HG02973 (cell line): Measurements from ENCODE around the gene TRABD.
"Not testable (repeated sequence)": the region's sequence is repeated elsewhere in the genome, so short reads cannot be mapped to it uniquely, and the experiment has no call there.

Experiments
- ATAC-seq: cut with Tn5 transposase; IDR thresholded peaks from one replicate; pipeline ENCODE4 v1.9.1; 2021; ENCODE audit warnings: moderate library complexity; ENCODE audit not compliant: unreplicated experiment

TRABD gene

DNA sequence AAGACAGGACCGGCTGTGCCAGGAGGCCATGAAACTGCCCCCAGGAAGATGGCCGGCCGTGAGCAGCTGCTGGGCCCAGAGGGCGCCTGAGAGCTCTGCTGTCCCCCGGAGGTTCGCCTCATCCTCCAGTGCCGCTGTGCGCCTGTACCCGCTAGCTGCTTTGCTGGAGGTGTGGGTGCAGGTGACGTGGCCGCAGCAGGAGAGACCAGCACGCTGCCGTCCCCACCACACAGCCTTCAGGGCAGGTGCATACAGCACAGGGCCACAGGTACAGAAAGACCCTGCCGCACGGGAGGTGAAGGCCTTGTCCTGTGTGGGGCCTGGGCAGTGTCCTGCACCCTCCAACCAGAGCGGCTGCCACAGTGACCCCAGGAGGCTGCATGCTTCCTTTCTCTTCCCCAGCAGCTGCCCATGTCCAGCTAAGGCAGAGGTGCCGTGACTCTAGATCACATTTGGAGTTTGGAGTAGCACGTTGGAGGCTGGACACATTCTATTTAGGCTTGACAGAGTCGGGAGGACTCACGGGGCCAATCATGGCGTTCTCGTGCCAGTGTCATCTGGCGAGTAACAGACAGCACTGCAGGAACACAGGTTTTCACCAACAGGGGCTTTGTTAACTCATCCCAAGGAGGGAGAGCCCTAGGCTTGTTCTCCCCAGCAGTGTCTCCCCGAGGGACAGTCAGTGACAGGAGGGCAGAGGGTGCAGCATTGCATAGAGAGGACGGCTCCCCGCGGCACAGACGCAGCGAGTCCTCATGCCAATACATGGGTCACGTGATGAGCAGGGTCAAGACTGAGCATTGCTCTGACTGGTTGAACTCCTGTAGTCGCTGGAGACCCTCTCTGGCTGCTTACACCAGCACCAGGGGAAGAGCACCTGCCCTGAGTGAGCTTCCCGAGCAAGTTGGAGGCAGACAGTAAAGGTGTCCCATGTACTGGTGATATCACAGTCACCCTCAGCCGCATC is 33.9 kb upstream of the TRABD start:
- no peak for ATAC-seq

GRCh38 chr22:50153056-50153755 is 32.5 kb upstream of the TRABD start:
- ATAC-seq = no peak

- ATAC-seq = no peak
These were observed 32.0 kb upstream of the TRABD start for GRCh38 chr22:50153756-50154140.

DNA sequence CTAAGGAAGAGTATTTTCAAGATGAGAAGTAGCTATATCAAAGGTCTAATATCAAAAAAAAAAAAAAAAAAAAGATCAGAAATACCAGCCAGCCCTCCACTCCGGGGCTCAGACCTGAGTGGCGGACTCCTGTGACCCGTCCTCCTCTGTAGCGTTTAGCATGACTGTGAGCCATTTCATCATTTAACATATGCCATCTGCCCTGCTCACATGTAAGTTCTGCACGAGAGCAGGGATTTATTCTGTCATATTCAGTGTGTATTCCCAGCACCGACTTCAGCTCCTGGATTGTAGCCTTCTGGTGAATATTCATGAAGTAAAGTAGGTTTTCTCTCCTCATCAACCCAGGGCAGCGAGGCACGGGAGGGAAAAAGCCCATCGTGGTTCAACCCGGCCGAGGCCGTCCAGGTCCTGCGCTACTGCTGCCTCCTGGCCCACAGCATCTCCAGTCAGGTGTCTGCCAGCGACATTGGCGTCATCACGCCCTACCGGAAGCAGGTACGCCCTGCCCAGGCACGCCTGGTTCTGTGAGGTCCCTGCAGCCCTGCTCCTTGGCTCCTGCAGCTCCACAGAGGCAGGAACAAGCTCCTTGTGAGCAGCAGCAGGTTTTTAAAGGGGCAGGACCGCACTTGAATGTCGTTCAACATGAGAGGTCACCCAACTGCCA is 27.9 kb upstream of the TRABD start:
- ATAC-seq = no peak

DNA sequence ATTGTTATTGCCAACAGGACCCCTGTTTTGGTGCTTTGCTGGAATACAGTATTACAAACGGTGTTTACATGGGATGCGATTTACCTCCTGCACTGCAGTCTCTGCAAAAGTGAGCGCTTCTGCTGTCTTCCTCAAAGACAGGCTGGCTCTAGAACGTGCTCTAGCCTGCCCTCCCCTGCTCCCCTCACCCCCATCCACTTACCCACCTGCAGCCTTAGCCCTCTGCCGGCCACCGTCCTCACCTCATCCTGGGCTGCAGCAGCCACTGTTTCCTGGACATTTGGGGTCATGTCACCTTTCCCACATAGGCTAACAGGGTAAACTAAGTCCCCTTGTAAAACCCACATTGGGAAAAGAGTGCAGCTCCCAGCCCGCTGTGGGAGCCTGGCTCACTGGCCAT is 24.8 kb upstream of the TRABD start:
- no peak for ATAC-seq

GRCh38 chr22:50161508-50162390 is 24.0 kb upstream of the TRABD start:
- ATAC-seq = no peak

DNA sequence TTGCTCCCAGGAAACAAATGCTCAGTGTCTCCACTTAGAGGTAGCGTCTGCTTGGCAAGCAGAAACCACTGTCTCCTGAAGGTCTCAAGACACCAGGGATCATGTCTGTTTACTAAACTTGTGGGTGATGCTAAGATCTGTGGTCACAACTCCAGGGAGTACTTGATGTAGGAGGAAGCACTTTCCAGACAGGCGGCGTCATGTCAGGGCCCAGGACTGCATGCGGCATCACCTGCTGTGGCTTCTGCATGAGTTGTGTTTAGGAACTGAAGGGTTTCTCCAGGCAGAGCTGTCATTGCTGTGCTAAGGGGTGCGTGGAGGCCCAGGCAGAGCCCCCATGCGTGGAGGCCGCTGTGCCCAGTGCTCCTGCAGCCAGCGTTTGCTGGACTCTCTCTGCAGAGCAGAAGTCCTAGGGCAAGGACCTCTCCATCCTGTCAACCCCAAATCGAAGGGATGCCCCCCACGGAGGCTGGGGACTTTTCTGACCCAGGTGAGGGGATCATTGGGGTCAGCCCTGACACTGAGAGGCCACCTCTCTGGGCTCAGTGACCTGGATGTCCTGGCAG is 23.2 kb upstream of the TRABD start:
- ATAC-seq = no peak

DNA sequence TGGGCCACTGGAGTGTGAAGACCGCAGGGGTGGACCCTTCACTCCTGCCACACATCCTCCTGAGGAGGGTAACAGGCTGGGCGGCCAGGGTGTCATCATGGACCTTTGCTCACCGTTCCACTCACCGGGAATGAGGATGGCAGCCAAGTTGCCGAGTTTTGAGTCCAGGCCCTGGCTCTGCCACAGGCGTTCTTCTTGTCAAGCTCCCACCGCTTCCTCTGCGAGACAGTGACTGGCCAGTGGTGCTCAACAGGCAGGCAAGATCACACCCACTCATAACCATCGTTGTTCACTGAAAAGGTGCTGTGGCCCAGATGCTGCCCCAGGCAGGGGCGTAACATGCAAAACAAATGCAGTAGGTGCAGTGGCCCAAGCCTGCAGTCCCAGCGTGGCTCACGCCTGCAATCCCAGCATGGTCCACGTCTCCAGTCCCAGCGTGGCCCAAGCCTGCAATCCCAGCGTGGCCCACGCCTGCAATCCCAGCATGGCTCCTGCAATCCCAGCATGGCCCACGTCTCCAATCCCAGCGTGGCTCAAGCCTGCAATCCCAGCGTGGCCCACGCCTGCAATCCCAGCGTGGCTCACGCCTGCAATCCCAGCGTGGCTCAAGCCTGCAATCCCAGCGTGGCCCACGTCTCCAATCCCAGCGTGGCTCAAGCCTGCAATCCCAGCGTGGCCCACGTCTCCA is 20.1 kb upstream of the TRABD start:
- no peak for ATAC-seq

- ATAC-seq = no peak
These were observed 17.8 kb upstream of the TRABD start for GRCh38 chr22:50167689-50168489.

GRCh38 chr22:50168490-50169180 is 17.1 kb upstream of the TRABD start:
- ATAC-seq = not testable (repeated sequence)

DNA sequence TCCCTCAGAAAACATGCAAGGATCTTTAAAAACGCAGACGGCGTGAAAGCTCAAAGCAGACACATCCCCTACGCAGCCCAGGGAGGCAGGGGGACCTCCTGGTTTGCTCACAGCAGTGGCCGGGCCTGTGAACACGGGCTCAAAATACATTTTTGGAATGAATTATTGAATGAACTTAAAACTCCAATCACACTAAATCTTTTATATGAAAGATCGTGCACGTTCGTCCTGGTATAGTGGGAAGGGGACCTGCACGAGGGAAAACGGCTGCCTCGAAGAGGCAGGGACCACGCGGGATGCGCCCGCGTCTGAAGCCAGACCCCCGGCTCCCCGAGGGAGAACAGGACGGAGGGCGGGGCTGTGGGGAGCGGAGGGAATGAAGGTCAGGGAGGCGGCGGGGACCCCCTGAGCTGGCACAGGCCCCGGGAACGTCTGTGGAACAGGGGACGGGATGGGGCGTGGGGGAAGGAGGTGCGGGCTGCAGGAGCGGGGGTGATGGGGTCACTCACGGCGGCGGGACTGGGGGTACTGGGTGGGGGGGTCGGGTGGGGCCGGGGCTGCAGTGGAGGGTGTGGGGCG is 16.4 kb upstream of the TRABD start:
- ATAC-seq = no peak

- ATAC-seq = no peak
These were observed 15.9 kb upstream of the TRABD start for GRCh38 chr22:50169774-50170341.

DNA sequence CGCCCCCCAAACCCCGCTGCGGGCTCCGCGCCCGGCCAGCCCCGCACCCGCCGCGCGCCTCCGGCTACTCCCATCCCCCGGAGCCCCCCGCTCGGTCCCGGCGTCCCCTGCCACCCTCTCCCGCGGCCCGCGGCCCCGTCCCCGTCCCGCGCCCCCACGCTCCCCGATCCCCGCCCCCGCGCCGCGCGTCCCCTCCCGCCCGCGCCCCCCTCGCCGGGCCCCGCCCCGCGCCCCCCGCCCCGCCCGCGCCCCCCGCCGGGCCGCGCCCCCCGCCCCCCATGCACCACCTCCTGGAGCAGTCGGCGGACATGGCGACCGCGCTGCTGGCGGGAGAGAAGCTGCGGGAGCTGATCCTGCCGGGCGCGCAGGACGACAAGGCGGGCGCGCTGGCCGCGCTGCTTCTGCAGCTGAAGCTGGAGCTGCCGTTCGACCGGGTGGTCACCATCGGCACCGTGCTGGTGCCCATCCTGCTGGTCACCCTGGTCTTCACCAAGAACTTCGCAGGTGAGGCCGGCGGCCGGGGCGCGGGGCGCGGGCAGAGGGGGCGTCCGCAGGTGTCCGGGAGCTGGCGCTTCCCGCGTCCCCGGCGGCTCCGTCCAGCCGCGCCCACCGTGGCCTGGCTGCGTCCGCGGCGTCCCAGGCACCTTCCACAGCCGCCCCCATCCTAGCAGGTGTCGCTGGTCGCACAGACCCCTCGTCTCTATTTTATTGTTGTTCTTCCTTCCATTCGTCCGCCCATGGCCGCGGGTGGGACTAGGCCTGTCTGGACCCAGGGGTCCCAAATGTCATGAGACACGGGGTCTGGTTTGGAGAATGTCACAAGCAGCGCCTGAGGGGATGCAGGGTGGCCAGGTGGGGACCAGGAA is 15.0 kb upstream of the TRABD start, which contains the start of gene PANX2:
TSS of gene PANX2 (plus strand) at position 279 of the 866 bp plus-strand sequence. CDS start at position 279, 0 bp downstream.
- ATAC-seq = no peak

- ATAC-seq = no peak
These were observed 14.3 kb upstream of the TRABD start for GRCh38 chr22:50171319-50171964.

DNA sequence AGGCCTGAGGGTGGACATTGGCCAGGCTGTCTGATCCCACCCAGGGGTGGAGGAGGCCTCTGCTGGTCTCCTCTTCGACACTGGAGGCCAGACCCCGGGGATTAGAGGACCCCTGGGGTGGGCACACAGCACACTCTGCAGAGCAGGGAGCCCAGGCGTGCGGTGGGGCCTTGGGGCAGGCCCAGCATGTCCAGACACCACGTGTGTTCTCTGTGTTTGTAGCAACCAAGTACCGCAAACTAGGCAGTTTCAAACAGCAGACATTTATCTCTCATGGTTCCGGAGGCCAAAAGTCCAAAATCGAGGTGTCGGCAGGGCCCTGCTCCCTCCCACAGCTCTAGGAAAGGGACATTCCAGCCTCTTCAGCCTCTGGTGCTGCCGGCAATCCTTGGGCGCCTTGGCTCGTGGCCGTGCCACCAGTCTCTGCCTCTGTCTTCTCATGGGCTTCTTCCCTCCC is 13.7 kb upstream of the TRABD start:
- ATAC-seq = no peak
